ENCODE measurements around the gene GMIP.

DNA sequence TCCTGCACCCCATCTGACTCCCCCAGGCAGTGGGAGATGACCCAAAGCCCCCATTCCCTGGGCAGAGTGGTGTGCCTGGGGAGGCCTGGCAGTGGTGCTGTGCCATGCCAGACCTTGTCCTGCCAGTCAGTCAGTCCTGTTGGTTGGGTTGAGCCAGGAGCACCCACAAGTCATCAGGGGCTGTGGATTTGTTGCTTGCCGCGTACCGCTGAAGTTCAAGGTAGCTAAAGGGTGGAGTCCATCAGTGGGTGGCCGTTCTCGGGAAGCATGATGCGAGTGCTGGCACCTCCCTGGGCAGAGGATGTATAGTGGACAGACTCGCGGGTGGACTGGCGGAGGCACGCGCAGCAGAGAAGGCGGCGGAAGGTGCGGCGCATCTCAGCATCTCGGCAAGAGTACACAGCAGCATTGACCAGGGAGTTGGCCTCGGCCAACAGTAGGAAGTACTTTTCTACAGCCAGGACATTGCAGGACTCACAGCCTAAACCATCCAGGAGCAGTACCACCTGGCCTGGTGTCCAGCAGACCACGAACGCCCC lies 19.4 kb downstream of the GMIP start:
- TF ChIP-seq EGR1 (IDR thresholded peaks at IDR 0.05): no peak
- no peak for TF ChIP-seq TCF12 (IDR thresholded peaks at IDR 0.05; ENCODE audit: low read depth)
- no peak for TF ChIP-seq EP300 (IDR thresholded peaks at IDR 0.05; ENCODE audit: borderline replicate concordance)
- TF ChIP-seq CREB1 (IDR thresholded peaks at IDR 0.05; ENCODE audit: low read depth): no peak
- TF ChIP-seq REST (IDR thresholded peaks at IDR 0.05; ENCODE audit: low read depth): no peak
- TF ChIP-seq ZBTB7A (IDR thresholded peaks at IDR 0.05; ENCODE audit: low read depth): no peak
- no peak for TF ChIP-seq YY1 (IDR thresholded peaks at IDR 0.05; ENCODE audit: low read depth)
- no peak for TF ChIP-seq RAD21 (IDR thresholded peaks at IDR 0.05; ENCODE audit: low read depth)
- TF ChIP-seq, protein P1, sequence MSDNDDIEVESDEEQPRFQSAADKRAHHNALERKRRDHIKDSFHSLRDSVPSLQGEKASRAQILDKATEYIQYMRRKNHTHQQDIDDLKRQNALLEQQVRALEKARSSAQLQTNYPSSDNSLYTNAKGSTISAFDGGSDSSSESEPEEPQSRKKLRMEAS (IDR thresholded peaks at IDR 0.05): no peak

Measured in Ishikawa (cell line).